H9 (cell line): ENCODE measurements around the gene TRIM37. TPM values are rescaled to one million over a fixed set of nuclear protein-coding genes. Genes with fewer than 3 reads are reported as not detected.

Source experiments
- DNase-seq: peaks from one replicate; pipeline ENCODE4 v3.0.0-alpha.2; 2017
- H2AFZ ChIP-seq: one replicate; pipeline ENCODE4 v1.6.1; 2013; ENCODE audit warnings: mild to moderate bottlenecking, low read length, control low read depth, moderate library complexity
- H2AK5ac ChIP-seq: 2 replicates; pipeline ENCODE4 v1.6.1; 2013; ENCODE audit warnings: low read length, control low read depth, mixed read lengths; ENCODE audit not compliant: insufficient read length
- H2BK120ac ChIP-seq: one replicate; pipeline ENCODE4 v1.6.1; 2013; ENCODE audit warnings: low read depth, mild to moderate bottlenecking, low read length, control low read depth, inconsistent platforms; ENCODE audit not compliant: poor library complexity, severe bottlenecking
- H2BK12ac ChIP-seq: 2 replicates; pipeline ENCODE4 v1.6.1; 2013; ENCODE audit warnings: low read length, control low read depth, mixed read lengths, low read depth; ENCODE audit not compliant: insufficient read length
- H2BK15ac ChIP-seq: 2 replicates; pipeline ENCODE4 v1.6.1; 2013; ENCODE audit warnings: low read depth, low read length, control low read depth
- H2BK20ac ChIP-seq: one replicate; pipeline ENCODE4 v1.6.1; 2013; ENCODE audit warnings: low read depth, mild to moderate bottlenecking, low read length, control low read depth, inconsistent platforms; ENCODE audit not compliant: poor library complexity, severe bottlenecking
- H2BK5ac ChIP-seq: 2 replicates; pipeline ENCODE4 v1.6.1; 2013; ENCODE audit warnings: low read length, control low read depth, mixed read lengths; ENCODE audit not compliant: insufficient read length
- H3K14ac ChIP-seq: 2 replicates; pipeline ENCODE4 v1.6.1; 2013; ENCODE audit warnings: low read length, control low read depth; ENCODE audit not compliant: insufficient read depth
- H3K18ac ChIP-seq: 2 replicates; pipeline ENCODE4 v1.6.1; 2013; ENCODE audit warnings: low read depth, mild to moderate bottlenecking, mixed read lengths, low read length, control low read depth; ENCODE audit not compliant: insufficient read length
- H3K23ac ChIP-seq: 2 replicates; pipeline ENCODE4 v1.6.1; 2013; ENCODE audit warnings: low read length, control low read depth, mixed read lengths, low read depth; ENCODE audit not compliant: insufficient read length
- H3K23me2 ChIP-seq: 2 replicates; pipeline ENCODE4 v1.6.1; 2013; ENCODE audit warnings: low read depth, mild to moderate bottlenecking, mixed read lengths, low read length, control low read depth; ENCODE audit not compliant: insufficient read length, poor library complexity, severe bottlenecking
- H3K27ac ChIP-seq: 2 replicates; pipeline ENCODE4 v1.5.1; 2013; ENCODE audit warnings: low read length, control low read depth, mixed read lengths, low read depth; ENCODE audit not compliant: insufficient read length
- H3K27me3 ChIP-seq: 2 replicates; pipeline ENCODE4 v1.6.1; 2013; ENCODE audit warnings: low read length, control low read depth, inconsistent platforms; ENCODE audit not compliant: insufficient read depth
- H3K4ac ChIP-seq: 2 replicates; pipeline ENCODE4 v1.6.1; 2013; ENCODE audit warnings: low read depth, mild to moderate bottlenecking, control low read depth, inconsistent platforms, low read length, moderate library complexity
- H3K4me1 ChIP-seq: 2 replicates; pipeline ENCODE4 v1.6.1; 2013; ENCODE audit warnings: low read length, control low read depth, inconsistent platforms; ENCODE audit not compliant: insufficient read depth
- H3K4me2 ChIP-seq: 2 replicates; pipeline ENCODE4 v1.6.1; 2013; ENCODE audit warnings: low read length, control low read depth, mixed read lengths; ENCODE audit not compliant: insufficient read length, insufficient read depth
- H3K56ac ChIP-seq: 2 replicates; pipeline ENCODE4 v1.6.1; 2013; ENCODE audit warnings: low read depth, mild to moderate bottlenecking, mixed read lengths, low read length, control low read depth; ENCODE audit not compliant: insufficient read length
- H3K79me1 ChIP-seq: 2 replicates; pipeline ENCODE4 v1.6.1; 2013; ENCODE audit warnings: low read depth, mild to moderate bottlenecking, moderate library complexity, low read length, control low read depth, inconsistent platforms; ENCODE audit not compliant: insufficient read depth, poor library complexity, severe bottlenecking
- H3K79me2 ChIP-seq: 2 replicates; pipeline ENCODE4 v1.6.1; 2013; ENCODE audit warnings: low read length, control low read depth, inconsistent platforms; ENCODE audit not compliant: insufficient read depth
- H3K9ac ChIP-seq: 2 replicates; pipeline ENCODE4 v1.6.1; 2013; ENCODE audit warnings: low read length, control low read depth, mixed read lengths; ENCODE audit not compliant: insufficient read length; ENCODE audit errors: extremely low read depth
- H3K9me3 ChIP-seq: one replicate; pipeline ENCODE4 v1.6.1; 2013; ENCODE audit warnings: low read depth, low read length, inconsistent platforms; ENCODE audit not compliant: control insufficient read depth
- H3T11ph ChIP-seq: one replicate; pipeline ENCODE4 v1.6.1; 2013; ENCODE audit warnings: mild to moderate bottlenecking, low read length, control low read depth, inconsistent platforms
- H4K20me1 ChIP-seq: one replicate; pipeline ENCODE4 v1.6.1; 2013; ENCODE audit not compliant: control insufficient read depth, insufficient read length, insufficient read depth
- H4K5ac ChIP-seq: 2 replicates; pipeline ENCODE4 v1.6.1; 2013; ENCODE audit warnings: low read depth, mild to moderate bottlenecking, mixed read lengths, low read length, control low read depth; ENCODE audit not compliant: insufficient read length
- H4K8ac ChIP-seq: replicated peaks from 2 replicates; pipeline ENCODE4 v1.6.1; 2013; ENCODE audit warnings: low read length, control low read depth, mixed read lengths, low read depth; ENCODE audit not compliant: insufficient read length
- H4K91ac ChIP-seq: 2 replicates; pipeline ENCODE4 v1.6.1; 2013; ENCODE audit warnings: low read depth, mild to moderate bottlenecking, moderate library complexity, mixed read lengths, low read length, control low read depth; ENCODE audit not compliant: insufficient read length
- H3K27ac Mint-ChIP-seq, 3 experiments: 2 replicates in 2 of 3; 3 replicates in 1 of 3; pipeline ENCODE4 v1.8.0; 2020 to 2021; ENCODE audit warnings: mixed read lengths in 3 of 3, mild to moderate bottlenecking in 1 of 3, moderate library complexity in 1 of 3
- H3K27me3 Mint-ChIP-seq: 2 replicates; pipeline ENCODE4 v1.8.0; 2021; ENCODE audit warnings: low read depth, mild to moderate bottlenecking, moderate library complexity, mixed read lengths
- H3K36me3 Mint-ChIP-seq, 3 experiments: 2 replicates in 2 of 3; 3 replicates in 1 of 3; pipeline ENCODE4 v1.8.0; 2020 to 2021; ENCODE audit warnings: low read depth in 3 of 3, mixed read lengths in 3 of 3; ENCODE audit not compliant: insufficient read depth in 1 of 3
- H3K4me1 Mint-ChIP-seq, 2 experiments: 2 replicates each; pipeline ENCODE4 v1.8.0; 2020; ENCODE audit warnings: mixed read lengths in 2 of 2
- H3K4me3 Mint-ChIP-seq, 2 experiments: 2 replicates in 1 of 2; 3 replicates in 1 of 2; pipeline ENCODE4 v1.8.0; 2020 to 2021; ENCODE audit warnings: mild to moderate bottlenecking in 2 of 2, mixed read lengths in 2 of 2, moderate library complexity in 1 of 2
- H3K9me3 Mint-ChIP-seq, 2 experiments: 2 replicates in 1 of 2; 3 replicates in 1 of 2; pipeline ENCODE4 v1.8.0; 2020; ENCODE audit warnings: mild to moderate bottlenecking in 2 of 2, mixed read lengths in 2 of 2, moderate library complexity in 1 of 2
- CTCF ChIP-seq: fragments of 200-600 bp; sonication (generic); conservative IDR thresholded peaks from 3 replicates; pipeline ENCODE4 v1.8.0; 2021; ENCODE audit warnings: antibody characterized with exemption, mild to moderate bottlenecking
- WGBS: extraction: QIAGEN DNeasy Blood & Tissue Kit; methylation state at CpG from one replicate; pipeline ENCODE4 v1.1.7; 2013; ENCODE audit warnings: missing lambda C conversion rate, low lambda C conversion rate, mixed read lengths; ENCODE audit not compliant: insufficient read length; ENCODE audit errors: extremely low coverage; 5-methylcytosine and 5-hydroxymethylcytosine counted together
- total RNA-seq: library from RNA; stranded (reverse); gene quantifications from 2 replicates; pipeline ENCODE4 v1.2.1, GENCODE V29; 2021

TRIM37 gene
- total RNA-seq, 1 experiment from 2014 or later: 52.1 TPM

- Mint-ChIP-seq H3K4me3 (no peak overlapping the region), H3K27ac (peak overlapping the region in 1 of 3 experiments; percentile 42; a peak in 2 of 7 replicates), H3K36me3 (no peaks in the 10 kb centered on the region), H3K9me3 (no peaks in the 10 kb centered on the region), H3K27me3 (no peaks in the 10 kb centered on the region), H3K4me1 (peaks cover 8% of the 10 kb centered on the region in 2 experiments)
- no peak overlapping the region for H2BK20ac ChIP-seq
- no peak overlapping the region for H4K91ac ChIP-seq
- H4K8ac ChIP-seq: no peak overlapping the region
- H3K79me2 ChIP-seq: no peaks in the 10 kb centered on the region
- no peak overlapping the region for H2BK12ac ChIP-seq
- H3K4me2 ChIP-seq: no peak overlapping the region
- no peak overlapping the region for H2BK5ac ChIP-seq
- no peak for TF ChIP-seq CTCF
- H2AFZ ChIP-seq: no peak overlapping the region
- no peaks in the 10 kb centered on the region for H3K27me3 ChIP-seq
- no peaks in the 10 kb centered on the region for H3K23me2 ChIP-seq
- no peak overlapping the region for H3K56ac ChIP-seq
- H3K27ac ChIP-seq: no peak overlapping the region
- no peak overlapping the region for H3T11ph ChIP-seq
- no peak overlapping the region for H3K23ac ChIP-seq
- no peak for DNase-seq
- no peak overlapping the region for H2BK120ac ChIP-seq
- H3K4me1 ChIP-seq: no peaks in the 10 kb centered on the region
- no peaks in the 10 kb centered on the region for H4K20me1 ChIP-seq
- no peak overlapping the region for H2BK15ac ChIP-seq
- WGBS: no CpG with 5 or more reads among the region's 3 CpGs
- H2AK5ac ChIP-seq: no peak overlapping the region
- H3K18ac ChIP-seq: no peak overlapping the region
- no peaks in the 10 kb centered on the region for H3K79me1 ChIP-seq
- H3K9ac ChIP-seq: no peak overlapping the region
- H3K14ac ChIP-seq: no peak overlapping the region
- no peak overlapping the region for H3K4ac ChIP-seq
- H4K5ac ChIP-seq: no peak overlapping the region
- no peaks in the 10 kb centered on the region for H3K9me3 ChIP-seq
Measured at GRCh38 chr17:58980706-58981481, 125.8 kb downstream of the TRIM37 start.
